Measurements from ENCODE around the gene ARMH2. TPM values are rescaled to one million over a fixed set of nuclear protein-coding genes. Genes with fewer than 3 reads are reported as not detected.

ARMH2 gene
- polyA plus RNA-seq, 1 donor from 2014 or later: 0.73 TPM

DNA sequence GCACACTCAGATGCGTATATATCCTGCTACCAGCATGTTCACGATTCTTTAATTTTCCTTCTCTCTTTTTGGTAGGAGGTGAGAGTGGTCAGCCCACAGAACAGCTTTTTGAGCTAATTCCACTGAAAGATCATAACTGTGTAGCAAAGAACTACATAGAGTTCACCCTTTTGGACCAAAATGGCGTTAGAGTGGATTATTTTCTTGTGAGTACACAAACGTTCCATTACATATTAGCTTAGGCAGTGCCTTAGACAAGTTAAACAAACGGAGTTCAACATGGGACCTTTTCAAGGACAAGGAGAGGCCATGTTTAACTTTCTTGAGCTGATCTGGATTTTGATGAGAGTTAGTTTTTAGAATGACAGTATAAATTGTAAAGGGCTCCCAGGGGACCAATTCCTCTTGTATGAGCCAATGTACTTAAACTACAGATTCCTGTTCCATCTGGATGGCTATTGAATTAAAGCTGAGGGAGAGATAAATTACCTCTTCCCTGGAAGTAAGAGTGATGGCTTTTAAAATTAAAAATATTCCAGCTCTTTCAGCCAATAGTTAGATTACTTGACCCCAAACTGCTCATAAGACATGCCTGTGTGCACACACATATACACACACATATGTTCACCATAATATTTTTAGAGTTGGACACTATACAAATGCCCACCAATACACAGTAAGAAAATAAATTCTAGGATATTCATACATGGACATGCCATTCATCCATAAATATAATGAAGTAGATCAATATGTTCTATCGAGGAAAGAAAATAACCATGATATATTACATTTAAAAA, 25.6 kb upstream of the ARMH2 start:
- no peak overlapping the region for H2AFZ ChIP-seq (ENCODE audit: low read depth, low read length)
- no peak overlapping the region for H3K4me3 ChIP-seq (ENCODE audit: low read length)
- H3K27ac ChIP-seq (ENCODE audit: low read length): peak overlapping the region; percentile 35
- H3F3A ChIP-seq (ENCODE audit: insufficient read depth, low read length, poor library complexity, severe bottlenecking): no peaks in the 10 kb centered on the region
- H3K36me3 ChIP-seq (ENCODE audit: insufficient read depth, low read length): peaks cover 18% of the 10 kb centered on the region
- H3K9me2 ChIP-seq (ENCODE audit: insufficient read depth, low read length): no peaks in the 10 kb centered on the region
- no peaks in the 10 kb centered on the region for H3K79me2 ChIP-seq (replicated peaks; ENCODE audit: insufficient read depth, low read length)
- H3K9me3 ChIP-seq (ENCODE audit: low read length): no peaks in the 10 kb centered on the region
- no peaks in the 10 kb centered on the region for H3K27me3 ChIP-seq (ENCODE audit: insufficient read depth, low read depth, low read length)
- no peak overlapping the region for H3K4me2 ChIP-seq (ENCODE audit: low read length)
- H4K20me1 ChIP-seq (ENCODE audit: insufficient read depth): no peaks in the 10 kb centered on the region
- no peak overlapping the region for H3K9ac ChIP-seq (ENCODE audit: low read length)
- no peak for TF ChIP-seq TAF1 (IDR thresholded peaks at IDR 0.05; ENCODE audit: low read depth)
- TF ChIP-seq, protein P1, sequence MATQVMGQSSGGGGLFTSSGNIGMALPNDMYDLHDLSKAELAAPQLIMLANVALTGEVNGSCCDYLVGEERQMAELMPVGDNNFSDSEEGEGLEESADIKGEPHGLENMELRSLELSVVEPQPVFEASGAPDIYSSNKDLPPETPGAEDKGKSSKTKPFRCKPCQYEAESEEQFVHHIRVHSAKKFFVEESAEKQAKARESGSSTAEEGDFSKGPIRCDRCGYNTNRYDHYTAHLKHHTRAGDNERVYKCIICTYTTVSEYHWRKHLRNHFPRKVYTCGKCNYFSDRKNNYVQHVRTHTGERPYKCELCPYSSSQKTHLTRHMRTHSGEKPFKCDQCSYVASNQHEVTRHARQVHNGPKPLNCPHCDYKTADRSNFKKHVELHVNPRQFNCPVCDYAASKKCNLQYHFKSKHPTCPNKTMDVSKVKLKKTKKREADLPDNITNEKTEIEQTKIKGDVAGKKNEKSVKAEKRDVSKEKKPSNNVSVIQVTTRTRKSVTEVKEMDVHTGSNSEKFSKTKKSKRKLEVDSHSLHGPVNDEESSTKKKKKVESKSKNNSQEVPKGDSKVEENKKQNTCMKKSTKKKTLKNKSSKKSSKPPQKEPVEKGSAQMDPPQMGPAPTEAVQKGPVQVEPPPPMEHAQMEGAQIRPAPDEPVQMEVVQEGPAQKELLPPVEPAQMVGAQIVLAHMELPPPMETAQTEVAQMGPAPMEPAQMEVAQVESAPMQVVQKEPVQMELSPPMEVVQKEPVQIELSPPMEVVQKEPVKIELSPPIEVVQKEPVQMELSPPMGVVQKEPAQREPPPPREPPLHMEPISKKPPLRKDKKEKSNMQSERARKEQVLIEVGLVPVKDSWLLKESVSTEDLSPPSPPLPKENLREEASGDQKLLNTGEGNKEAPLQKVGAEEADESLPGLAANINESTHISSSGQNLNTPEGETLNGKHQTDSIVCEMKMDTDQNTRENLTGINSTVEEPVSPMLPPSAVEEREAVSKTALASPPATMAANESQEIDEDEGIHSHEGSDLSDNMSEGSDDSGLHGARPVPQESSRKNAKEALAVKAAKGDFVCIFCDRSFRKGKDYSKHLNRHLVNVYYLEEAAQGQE (IDR thresholded peaks at IDR 0.05; ENCODE audit: borderline replicate concordance): no peak
- no peak for TF ChIP-seq SMC3 (conservative IDR thresholded peaks at IDR 0.05; ENCODE audit: poor library complexity)
- no peak for TF ChIP-seq EP300 (conservative IDR thresholded peaks at IDR 0.05; ENCODE audit: poor library complexity, severe bottlenecking)
- TF ChIP-seq RAD21 (conservative IDR thresholded peaks at IDR 0.05): no peak
- TF ChIP-seq CTCF (IDR thresholded peaks at IDR 0.05; ENCODE audit: poor library complexity, severe bottlenecking): no peak
- no peak for TF ChIP-seq EZH2 (IDR thresholded peaks at IDR 0.05; ENCODE audit: borderline replicate concordance, insufficient read depth, low read length, poor library complexity, severe bottlenecking)

DNA sequence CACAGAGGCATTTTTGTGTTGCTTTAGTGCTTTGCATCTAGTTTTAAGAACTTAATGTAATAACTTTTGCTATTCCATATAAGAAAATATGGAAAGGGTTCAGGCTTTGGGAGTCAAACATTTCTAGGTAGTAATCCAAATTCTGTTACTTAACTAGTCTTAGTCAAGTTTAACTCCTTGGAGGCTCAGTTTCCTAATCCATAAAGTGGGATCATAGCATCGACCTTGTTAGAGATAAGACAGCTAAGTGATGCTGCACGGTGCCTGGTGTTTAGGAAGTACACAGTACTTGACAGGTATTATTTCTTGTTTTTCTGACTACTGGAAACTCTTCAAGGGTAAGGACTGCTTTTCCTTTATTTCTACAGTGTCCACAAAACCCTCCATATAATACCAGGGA, 24.5 kb upstream of the ARMH2 start:
- Histone ChIP-seq H3K79me2 (replicated peaks; ENCODE audit: insufficient read depth, low read length) (no peaks in the 10 kb centered on the region), H3K9me2 (ENCODE audit: insufficient read depth, low read length) (no peaks in the 10 kb centered on the region), H3K9me3 (ENCODE audit: low read length) (no peaks in the 10 kb centered on the region), H4K20me1 (ENCODE audit: insufficient read depth) (no peaks in the 10 kb centered on the region), H2AFZ (ENCODE audit: low read depth, low read length) (no peak overlapping the region), H3K36me3 (ENCODE audit: insufficient read depth, low read length) (peaks cover 18% of the 10 kb centered on the region), H3K27me3 (ENCODE audit: insufficient read depth, low read depth, low read length) (no peaks in the 10 kb centered on the region), H3K27ac (ENCODE audit: low read length) (no peak overlapping the region), H3K9ac (ENCODE audit: low read length) (no peak overlapping the region), H3K4me2 (ENCODE audit: low read length) (no peak overlapping the region), H3K4me3 (ENCODE audit: low read length) (no peak overlapping the region), H3F3A (ENCODE audit: insufficient read depth, low read length, poor library complexity, severe bottlenecking) (no peaks in the 10 kb centered on the region)
- TF ChIP-seq CTCF (IDR thresholded peaks at IDR 0.05; ENCODE audit: poor library complexity, severe bottlenecking) (no peak), MXI1 (conservative IDR thresholded peaks at IDR 0.05; ENCODE audit: poor library complexity, severe bottlenecking) (no peak), EP300 (conservative IDR thresholded peaks at IDR 0.05; ENCODE audit: poor library complexity, severe bottlenecking) (no peak), TAF1 (IDR thresholded peaks at IDR 0.05; ENCODE audit: low read depth) (no peak), RAD21 (conservative IDR thresholded peaks at IDR 0.05) (no peak), SMC3 (conservative IDR thresholded peaks at IDR 0.05; ENCODE audit: poor library complexity) (no peak), POLR2AphosphoS5 (IDR thresholded peaks at IDR 0.05) (no peak), EZH2 (IDR thresholded peaks at IDR 0.05; ENCODE audit: borderline replicate concordance, insufficient read depth, low read length, poor library complexity, severe bottlenecking) (no peak)
- TF ChIP-seq, protein P1 (IDR thresholded peaks at IDR 0.05; ENCODE audit: borderline replicate concordance): no peak

Data from neural cell (in vitro differentiated cells).